Osteoblast (primary cell): Measurements from ENCODE around the gene MSI1. TPM values are rescaled to one million over a fixed set of nuclear protein-coding genes. Genes with fewer than 3 reads are reported as not detected.

Source experiments
- DNase-seq: peaks from one replicate; pipeline ENCODE4 v3.0.0; 2011; ENCODE audit warnings: low spot score, mixed read lengths; ENCODE audit not compliant: insufficient read length; ENCODE audit errors: missing footprints
- H2AFZ ChIP-seq: 2 replicates; pipeline ENCODE4 v1.6.0; 2011; ENCODE audit warnings: mild to moderate bottlenecking, low read length
- H3K27ac ChIP-seq: 2 replicates; pipeline ENCODE4 v1.5.1; 2011; ENCODE audit warnings: mild to moderate bottlenecking, low read depth, low read length, moderate library complexity
- H3K27me3 ChIP-seq: 2 replicates; pipeline ENCODE4 v1.6.0; 2012; ENCODE audit warnings: mild to moderate bottlenecking, control low read depth, inconsistent platforms, low read length, moderate library complexity; ENCODE audit not compliant: insufficient read depth
- H3K36me3 ChIP-seq: 2 replicates; pipeline ENCODE4 v1.5.1; 2011; ENCODE audit warnings: mild to moderate bottlenecking, low read length, control low read depth, moderate library complexity; ENCODE audit not compliant: insufficient read depth
- H3K4me1 ChIP-seq: 2 replicates; pipeline ENCODE4 v1.5.1; 2011; ENCODE audit warnings: mild to moderate bottlenecking, low read length, control low read depth, moderate library complexity; ENCODE audit not compliant: insufficient read depth
- H3K4me2 ChIP-seq: 2 replicates; pipeline ENCODE4 v1.6.0; 2011; ENCODE audit warnings: mild to moderate bottlenecking, low read length; ENCODE audit not compliant: insufficient read depth
- H3K4me3 ChIP-seq: fragments of 200-600 bp; sonication (generic); 3 replicates; pipeline ENCODE4 v1.5.1; 2012; ENCODE audit warnings: mild to moderate bottlenecking, low read length, inconsistent platforms; ENCODE audit not compliant: insufficient read depth
- H3K79me2 ChIP-seq: 2 replicates; pipeline ENCODE4 v1.6.0; 2012; ENCODE audit warnings: mild to moderate bottlenecking, low read length, control low read depth, inconsistent platforms; ENCODE audit not compliant: insufficient read depth
- H3K9me3 ChIP-seq: 2 replicates; pipeline ENCODE4 v1.5.1; 2011; ENCODE audit warnings: low read depth, low read length, control low read depth
- H4K20me1 ChIP-seq: 2 replicates; pipeline ENCODE4 v1.6.0; 2012; ENCODE audit warnings: mild to moderate bottlenecking, low read length, control low read depth; ENCODE audit not compliant: insufficient read depth
- CTCF ChIP-seq: IDR thresholded peaks from 2 replicates; pipeline ENCODE4 v1.5.1; 2011; ENCODE audit warnings: mild to moderate bottlenecking, low read depth, low read length, moderate library complexity; ENCODE audit errors: extremely low read depth
- total RNA-seq: library from RNA; depleted of rRNA; stranded (reverse); fragments of >200 nt; gene quantifications from 2 replicates; pipeline ENCODE4 v1.2.3, GENCODE V29; 2012

MSI1 gene
- total RNA-seq, 1 donor, result under 0.01 TPM

DNA sequence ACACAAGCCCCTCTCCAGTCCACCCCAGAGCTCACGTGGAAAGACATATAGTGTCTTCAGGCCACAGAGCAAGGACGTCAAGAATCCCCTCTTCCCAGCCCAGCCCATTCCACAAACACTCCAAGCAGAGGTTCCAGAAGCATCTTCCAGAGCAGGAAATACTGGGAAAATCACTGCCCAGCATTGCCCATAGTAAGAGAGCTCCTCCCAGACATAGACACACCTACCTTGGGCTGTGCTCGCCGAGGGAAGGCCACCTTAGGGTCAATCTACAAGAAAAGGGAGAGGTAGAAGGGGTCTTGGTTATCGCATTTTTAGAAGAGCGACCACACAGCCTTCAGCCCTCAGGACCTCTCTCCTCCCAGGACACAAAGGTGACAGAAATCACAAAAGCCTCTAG is 4.5 kb downstream of the MSI1 start:
- peaks cover 4% of the 10 kb centered on the region for H3K4me1 ChIP-seq
- DNase-seq, result peak; percentile 38
- no peaks in the 10 kb centered on the region for H3K36me3 ChIP-seq
- no peak overlapping the region for H3K4me2 ChIP-seq
- no peak overlapping the region for H3K4me3 ChIP-seq
- H3K27ac ChIP-seq, result no peak overlapping the region
- H3K9me3 ChIP-seq, result no peaks in the 10 kb centered on the region
- no peak for TF ChIP-seq CTCF
- H3K79me2 ChIP-seq, result no peaks in the 10 kb centered on the region
- H3K27me3 ChIP-seq, result peaks cover 24% of the 10 kb centered on the region
- no peak overlapping the region for H2AFZ ChIP-seq
- H4K20me1 ChIP-seq, result no peaks in the 10 kb centered on the region

- Histone ChIP-seq H3K4me2 (no peak overlapping the region), H3K27me3 (peaks cover 22% of the 10 kb centered on the region), H3K27ac (no peak overlapping the region), H3K4me1 (peaks cover 4% of the 10 kb centered on the region), H2AFZ (no peak overlapping the region), H3K79me2 (no peaks in the 10 kb centered on the region), H3K9me3 (no peaks in the 10 kb centered on the region), H3K4me3 (no peak overlapping the region), H3K36me3 (no peaks in the 10 kb centered on the region), H4K20me1 (no peaks in the 10 kb centered on the region)
- TF ChIP-seq CTCF, result no peak
- no peak for DNase-seq
These were observed 5.6 kb downstream of the MSI1 start for GRCh38 chr12:120363274-120363855.

GRCh38 chr12:120362516-120363273 is 6.3 kb downstream of the MSI1 start:
- Histone ChIP-seq H3K36me3 (no peaks in the 10 kb centered on the region), H3K4me3 (no peak overlapping the region), H3K27me3 (peaks cover 16% of the 10 kb centered on the region), H4K20me1 (no peaks in the 10 kb centered on the region), H3K79me2 (no peaks in the 10 kb centered on the region), H3K9me3 (no peaks in the 10 kb centered on the region), H2AFZ (no peak overlapping the region), H3K27ac (no peak overlapping the region), H3K4me2 (no peak overlapping the region), H3K4me1 (peaks cover 4% of the 10 kb centered on the region)
- no peak for TF ChIP-seq CTCF
- DNase-seq, result no peak

DNA sequence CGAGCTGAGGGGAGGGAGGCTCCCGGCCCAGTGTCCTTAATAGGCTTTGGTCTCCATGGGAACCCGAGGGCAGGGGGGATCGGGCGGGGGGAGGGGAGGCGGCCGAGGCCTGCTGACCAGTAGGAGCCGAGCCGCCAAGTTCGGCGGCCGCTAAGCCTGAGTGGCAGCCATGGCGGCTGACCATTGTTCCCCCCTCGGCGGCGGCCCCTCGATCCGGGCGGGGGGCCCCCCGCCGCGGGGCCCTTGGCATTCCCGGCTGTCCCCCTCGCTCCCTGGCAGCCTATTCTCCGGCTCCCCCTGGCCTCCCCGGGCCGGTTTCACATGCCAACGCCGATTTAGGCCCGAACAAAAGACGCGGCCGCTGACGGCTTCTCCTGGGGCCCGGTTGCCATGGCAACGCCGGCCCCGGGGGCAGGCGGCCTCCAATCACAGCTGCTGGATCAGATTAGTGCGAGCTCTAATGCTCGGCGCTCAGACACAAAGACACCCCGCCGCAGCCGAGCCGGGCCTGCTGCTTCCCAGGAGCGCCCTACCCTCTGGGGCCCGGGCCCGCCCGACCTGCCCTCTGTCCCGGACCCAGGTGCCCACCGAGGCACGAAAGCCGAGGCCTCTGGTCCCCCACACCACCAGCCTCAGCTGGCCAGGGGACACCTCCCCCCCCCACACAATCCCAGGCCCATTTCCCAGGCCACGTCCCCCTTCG is 7.3 kb downstream of the MSI1 start:
- H3K9me3 ChIP-seq, result no peaks in the 10 kb centered on the region
- peak overlapping the region; percentile 51 for H2AFZ ChIP-seq
- H3K4me3 ChIP-seq, result peak overlapping the region; percentile 65
- no peaks in the 10 kb centered on the region for H3K79me2 ChIP-seq
- peak; percentile 99 for DNase-seq
- H3K27ac ChIP-seq, result peak overlapping the region; percentile 33
- peaks cover 8% of the 10 kb centered on the region for H3K4me1 ChIP-seq
- peaks cover 8% of the 10 kb centered on the region for H3K27me3 ChIP-seq
- no peaks in the 10 kb centered on the region for H4K20me1 ChIP-seq
- TF ChIP-seq CTCF, result no peak
- H3K36me3 ChIP-seq, result no peaks in the 10 kb centered on the region
- peak overlapping the region; percentile 66 for H3K4me2 ChIP-seq
